ENCODE measurements around the gene TSPAN18.

- TF ChIP-seq POLR2A (IDR thresholded peaks at IDR 0.05): no peak
- TF ChIP-seq CTCF (IDR thresholded peaks at IDR 0.05): no peak
Observed at GRCh38 chr11:44788536-44789261, 61.9 kb downstream of the TSPAN18 start.

Data from gastroesophageal sphincter (tissue), 3 donors.